ENCODE measurements around the gene PSMD5. TPM values are rescaled to one million over a fixed set of nuclear protein-coding genes. Genes with fewer than 3 reads are reported as not detected.

PSMD5 gene
- total and polyA plus RNA-seq, 9 of the 15 experiments (the other 6 are each of a cell fraction or from before 2014, with no cell fraction given): 46.4 to 148 (median 76.3) TPM

GRCh38 chr9:120882935-120883607 lies 40.3 kb upstream of the PSMD5 start:
- Histone ChIP-seq H3K27me3 (ENCODE audit: control insufficient read depth in 2 of 2, insufficient read depth in 2 of 2, low read length in 2 of 2) (no peaks in the 10 kb centered on the region), H3K4me2 (ENCODE audit: insufficient read depth, low read length) (no peak overlapping the region), H3K4me1 (replicated peaks in 1 of 2; ENCODE audit: control insufficient read depth in 2 of 2, insufficient read depth in 2 of 2, low read length in 2 of 2) (peaks cover 31 to 33% of the 10 kb centered on the region in 2 experiments), H4K20me1 (replicated peaks; ENCODE audit: control insufficient read depth, insufficient read depth, low read length) (no peaks in the 10 kb centered on the region), H3K9ac (ENCODE audit: insufficient read depth in 1 of 2, low read depth in 2 of 2, low read length in 2 of 2) (peak overlapping the region in 1 of 2 experiments; percentile 15; a peak in 1 of 4 replicates), H2AFZ (ENCODE audit: low read depth, low read length) (no peak overlapping the region), H3K36me3 (ENCODE audit: control insufficient read depth, insufficient read depth, low read length) (peaks cover under 1% of the 10 kb centered on the region; the same call in 1 of the 3 replicates), H3K4me3 (no peak overlapping the region), H3K9me1 (ENCODE audit: control insufficient read depth, insufficient read depth, low read length) (no peaks in the 10 kb centered on the region), H3K27ac (ENCODE audit: extremely low read depth, low read depth, low read length) (no peak overlapping the region), H3K79me2 (ENCODE audit: control insufficient read depth, insufficient read depth, low read length) (peaks cover 7% of the 10 kb centered on the region), H3K9me3 (replicated peaks; ENCODE audit: control insufficient read depth, insufficient read depth, low read depth, low read length) (no peaks in the 10 kb centered on the region)
- POLR2A ChIA-PET: interaction anchor here (0.7 to 22.9 kb wide), 9 partner anchors 9 to 352 kb away, joined by 3 to 464 read pairs (median 7); partner anchors contain the start of gene PHF19
- ATAC-seq (no peak), FAIRE-seq (no peak), DNase-seq (ENCODE audit: extremely low read depth in 1 of 4, low spot score in 3 of 4) (no peak)
- in situ Hi-C loops (cut with MboI) (no loop called here), intact Hi-C loops (cut with micrococcal nuclease) (no loop called here)
- WGBS (ENCODE audit: insufficient coverage, low coverage, missing lambda C conversion rate): 36% methylated on average over 10 of the region's 10 CpGs
- no TSS peak for BruUV-seq (replicated peaks)
- CTCF ChIA-PET (ENCODE audit: low intra/inter-chr PET ratio): no interaction called here
- no peak for TF ChIP-seq UBTF (IDR thresholded peaks at IDR 0.05; ENCODE audit: borderline replicate concordance in 1 of 2, low read depth in 2 of 2, low read length in 2 of 2)
- 0 out of 2 replicates have a peak, but pooled peaks have one; percentile 36 for TF ChIP-seq E2F1 (CRISPR knock-in tag; IDR thresholded peaks at IDR 0.05)
